HG03159 (cell line): Measurements from ENCODE around the gene NHP2.

Source experiments
- ATAC-seq: cut with Tn5 transposase; IDR thresholded peaks from one replicate; pipeline ENCODE4 v1.9.1; 2021; ENCODE audit warnings: mild to moderate bottlenecking, moderate library complexity; ENCODE audit not compliant: unreplicated experiment

Gene NHP2

GRCh38 chr5:178176791-178177190 lies 23.1 kb upstream of the NHP2 start:
- no peak for ATAC-seq

GRCh38 chr5:178174456-178174855 lies 20.8 kb upstream of the NHP2 start:
- ATAC-seq = no peak

GRCh38 chr5:178170455-178170854 lies 16.8 kb upstream of the NHP2 start:
- no peak for ATAC-seq

- ATAC-seq = no peak
Observed at GRCh38 chr5:178165581-178165980, 11.9 kb upstream of the NHP2 start.

GRCh38 chr5:178163772-178164735 lies 10.4 kb upstream of the NHP2 start:
- peak; percentile 91 for ATAC-seq

- no peak for ATAC-seq
Observed at GRCh38 chr5:178162481-178162880, 8.8 kb upstream of the NHP2 start.

GRCh38 chr5:178160176-178160575 lies 6.5 kb upstream of the NHP2 start:
- no peak for ATAC-seq

- no peak for ATAC-seq
Observed at GRCh38 chr5:178155065-178155464, 1.4 kb upstream of the NHP2 start.

GRCh38 chr5:178152491-178153444 lies 917 bp downstream of the NHP2 start:
- no peak for ATAC-seq

- ATAC-seq = no peak
Observed at GRCh38 chr5:178150977-178151734, 2.5 kb downstream of the NHP2 start.

- no peak for ATAC-seq
Observed at GRCh38 chr5:178149199-178149932, 4.3 kb downstream of the NHP2 start.

- no peak for ATAC-seq
Observed at GRCh38 chr5:178147406-178147805, 6.3 kb downstream of the NHP2 start.

GRCh38 chr5:178145965-178146820 lies 7.5 kb downstream of the NHP2 start:
- ATAC-seq = peak; percentile 75

- no peak for ATAC-seq
Observed at GRCh38 chr5:178143901-178144300, 9.8 kb downstream of the NHP2 start.

GRCh38 chr5:178143246-178143645 lies 10.4 kb downstream of the NHP2 start:
- no peak for ATAC-seq

- ATAC-seq = no peak
Observed at GRCh38 chr5:178142642-178143041, 11.0 kb downstream of the NHP2 start.

- no peak for ATAC-seq
Observed at GRCh38 chr5:178141550-178141949, 12.1 kb downstream of the NHP2 start.

GRCh38 chr5:178137991-178138390 lies 15.7 kb downstream of the NHP2 start:
- no peak for ATAC-seq

- ATAC-seq = no peak
Observed at GRCh38 chr5:178136990-178137389, 16.7 kb downstream of the NHP2 start.
